PC-9 (cell line): ENCODE data around the gene KIAA0753.

Source experiments
- EZH2 ChIP-seq: fragments of 200-600 bp; sonication (generic); IDR thresholded peaks from 2 replicates; pipeline ENCODE4 v1.8.0; 2017; ENCODE audit warnings: antibody characterized with exemption, low read depth
- TF ChIP-seq, protein P1 (sequence below): fragments of 200-600 bp; sonication (generic); conservative IDR thresholded peaks from 2 replicates; pipeline ENCODE4 v1.6.1; 2017; ENCODE audit warnings: mixed run types, antibody characterized with exemption, mild to moderate bottlenecking, moderate library complexity

DNA sequence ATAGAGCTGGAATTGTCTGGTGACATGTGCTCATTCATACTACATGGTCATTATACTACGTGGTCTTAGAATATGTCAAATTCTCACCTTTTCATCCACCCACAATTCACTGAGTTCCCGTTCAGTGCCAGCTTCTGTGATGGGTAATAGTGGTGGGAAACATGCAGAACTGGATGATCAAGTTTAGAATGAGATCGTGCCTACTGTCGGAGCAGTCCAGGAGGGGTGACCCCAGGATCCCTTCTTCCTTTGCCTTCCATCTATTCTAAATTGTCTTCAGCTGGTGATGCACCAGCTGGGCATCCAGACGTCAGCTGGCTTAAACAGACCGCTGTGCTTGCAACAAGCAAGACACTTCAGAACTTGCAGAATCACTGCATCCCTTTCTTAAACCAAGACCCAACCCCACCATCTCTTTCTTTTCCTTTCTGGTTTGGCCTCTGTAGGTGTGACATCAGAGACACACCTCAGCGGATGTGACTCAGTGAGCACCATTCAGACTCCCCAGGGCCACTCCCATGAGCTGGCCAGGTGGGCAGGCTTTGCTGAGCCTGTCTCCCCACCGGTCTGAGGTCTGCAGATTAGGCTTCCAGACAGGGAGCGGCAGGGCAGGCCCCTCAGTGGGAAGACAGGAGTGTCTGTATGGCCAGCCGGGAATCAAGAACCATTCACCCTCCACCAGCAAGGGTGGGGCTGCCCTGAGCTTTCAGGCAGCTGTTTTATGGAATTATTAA is 29.1 kb upstream of the KIAA0753 start:
- TF ChIP-seq, protein P1, sequence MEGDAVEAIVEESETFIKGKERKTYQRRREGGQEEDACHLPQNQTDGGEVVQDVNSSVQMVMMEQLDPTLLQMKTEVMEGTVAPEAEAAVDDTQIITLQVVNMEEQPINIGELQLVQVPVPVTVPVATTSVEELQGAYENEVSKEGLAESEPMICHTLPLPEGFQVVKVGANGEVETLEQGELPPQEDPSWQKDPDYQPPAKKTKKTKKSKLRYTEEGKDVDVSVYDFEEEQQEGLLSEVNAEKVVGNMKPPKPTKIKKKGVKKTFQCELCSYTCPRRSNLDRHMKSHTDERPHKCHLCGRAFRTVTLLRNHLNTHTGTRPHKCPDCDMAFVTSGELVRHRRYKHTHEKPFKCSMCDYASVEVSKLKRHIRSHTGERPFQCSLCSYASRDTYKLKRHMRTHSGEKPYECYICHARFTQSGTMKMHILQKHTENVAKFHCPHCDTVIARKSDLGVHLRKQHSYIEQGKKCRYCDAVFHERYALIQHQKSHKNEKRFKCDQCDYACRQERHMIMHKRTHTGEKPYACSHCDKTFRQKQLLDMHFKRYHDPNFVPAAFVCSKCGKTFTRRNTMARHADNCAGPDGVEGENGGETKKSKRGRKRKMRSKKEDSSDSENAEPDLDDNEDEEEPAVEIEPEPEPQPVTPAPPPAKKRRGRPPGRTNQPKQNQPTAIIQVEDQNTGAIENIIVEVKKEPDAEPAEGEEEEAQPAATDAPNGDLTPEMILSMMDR: no peak
- no peak for TF ChIP-seq EZH2
